GM18870 (cell line): ENCODE measurements around the gene FOXP3.

ENCODE experiments used
- ATAC-seq: cut with Tn5 transposase; IDR thresholded peaks from one replicate; pipeline ENCODE4 v1.9.1; 2021; ENCODE audit warnings: moderate library complexity; ENCODE audit not compliant: unreplicated experiment

Gene FOXP3

DNA sequence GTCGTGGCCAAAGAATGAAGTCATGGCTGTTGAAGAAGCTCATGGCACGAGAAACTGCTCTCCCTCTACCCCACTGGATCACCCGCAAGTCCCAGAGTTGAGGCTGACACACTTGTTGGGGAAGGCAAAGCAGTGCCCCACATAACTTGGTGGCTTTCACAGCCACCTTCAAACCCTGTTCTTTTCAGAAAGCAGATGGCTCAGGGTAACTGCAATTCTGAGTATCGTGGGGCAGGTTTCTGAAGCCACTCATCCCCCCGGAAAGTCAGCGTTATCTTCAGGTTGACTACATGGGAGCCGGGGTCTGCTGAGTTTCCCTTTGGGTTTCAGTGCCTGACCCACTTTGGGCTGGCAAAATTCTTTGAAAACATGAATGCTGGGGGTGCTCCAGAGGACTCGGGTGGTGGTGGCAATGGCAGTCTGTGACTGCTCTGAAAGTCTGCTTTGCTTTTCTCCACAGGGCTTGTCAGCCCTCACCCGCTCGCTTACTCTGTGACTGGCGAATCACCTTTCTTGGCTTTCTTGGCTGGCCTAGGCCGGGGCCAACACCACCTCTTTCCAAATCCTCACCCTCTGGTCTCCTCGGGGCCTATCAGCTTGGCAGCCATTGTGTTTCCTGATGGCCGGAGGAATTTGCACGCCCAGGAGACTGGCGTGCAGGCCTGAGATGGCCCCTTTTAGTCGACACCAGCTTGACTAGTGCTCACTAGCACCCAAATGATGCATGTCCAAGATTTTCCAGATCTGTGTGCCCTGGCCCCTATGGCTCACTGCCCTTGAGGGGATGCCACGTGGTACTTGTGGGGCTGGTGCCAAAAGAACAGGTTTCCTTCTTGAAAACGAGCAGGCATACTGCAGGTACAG lies 12.4 kb upstream of the FOXP3 start:
- no peak for ATAC-seq

DNA sequence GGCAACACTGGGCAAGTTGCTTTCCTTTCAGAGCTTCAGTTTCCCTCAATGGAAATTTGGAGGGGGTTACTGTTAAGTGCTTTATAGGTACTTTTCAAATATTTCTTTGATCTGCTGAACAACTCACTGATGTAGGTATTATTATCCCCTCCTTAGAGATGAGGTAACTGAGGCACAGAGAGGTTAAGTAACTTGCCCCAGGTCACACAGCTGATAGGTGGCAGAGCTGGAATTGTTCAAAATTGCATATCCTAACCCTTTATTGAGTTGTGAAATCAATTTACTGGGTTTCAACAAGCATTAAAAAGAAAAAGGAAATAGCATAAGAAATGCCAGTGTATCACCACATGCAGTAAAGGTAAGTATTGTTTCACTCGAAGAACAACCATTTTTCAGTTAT lies 11.7 kb upstream of the FOXP3 start:
- ATAC-seq, result no peak

DNA sequence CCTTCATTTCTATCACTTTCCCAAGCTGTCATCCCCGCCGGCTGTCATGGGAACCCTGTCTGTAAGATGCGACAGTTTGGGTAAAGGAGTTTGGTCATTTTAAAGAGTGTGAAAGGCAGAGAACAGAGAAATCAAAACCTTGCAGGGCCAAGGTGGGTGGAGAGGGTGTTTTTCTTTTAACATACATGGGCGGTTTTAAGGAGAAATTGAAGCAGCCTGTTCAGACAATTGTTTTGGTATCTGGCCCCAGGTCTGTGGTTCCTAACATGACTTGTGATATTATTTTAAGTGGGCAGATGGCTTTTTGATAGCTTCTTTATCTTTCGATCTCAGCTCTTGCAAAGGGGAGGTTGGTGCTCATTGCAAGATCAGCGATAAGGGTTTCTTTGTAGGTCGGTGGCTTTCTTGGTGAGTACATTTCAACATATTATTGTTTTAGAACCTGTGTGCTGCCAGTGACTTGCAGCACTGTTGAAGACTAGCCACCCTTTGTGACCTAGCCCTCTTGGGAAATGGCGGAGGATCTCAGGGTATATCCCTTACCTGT lies 8.7 kb upstream of the FOXP3 start:
- no peak for ATAC-seq

DNA sequence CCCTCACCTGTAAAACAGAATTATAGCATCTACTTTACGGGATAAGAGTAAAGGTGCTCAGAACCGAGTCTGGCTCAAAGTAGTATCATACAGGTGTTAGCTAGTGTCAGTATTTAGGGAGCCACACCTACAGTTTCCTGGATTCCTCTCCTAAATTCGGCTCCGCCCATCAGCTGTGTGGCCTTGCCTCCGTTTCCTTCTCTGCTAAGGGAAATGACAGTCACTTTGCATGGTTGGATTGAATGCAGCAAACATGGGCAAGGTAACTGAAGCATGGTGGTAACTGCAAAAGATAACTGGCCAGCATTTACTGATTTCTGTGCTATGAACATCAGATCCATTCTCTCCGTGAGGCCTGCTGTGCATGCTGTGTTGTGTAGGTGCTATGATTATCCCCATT lies 7.9 kb upstream of the FOXP3 start:
- no peak for ATAC-seq

DNA sequence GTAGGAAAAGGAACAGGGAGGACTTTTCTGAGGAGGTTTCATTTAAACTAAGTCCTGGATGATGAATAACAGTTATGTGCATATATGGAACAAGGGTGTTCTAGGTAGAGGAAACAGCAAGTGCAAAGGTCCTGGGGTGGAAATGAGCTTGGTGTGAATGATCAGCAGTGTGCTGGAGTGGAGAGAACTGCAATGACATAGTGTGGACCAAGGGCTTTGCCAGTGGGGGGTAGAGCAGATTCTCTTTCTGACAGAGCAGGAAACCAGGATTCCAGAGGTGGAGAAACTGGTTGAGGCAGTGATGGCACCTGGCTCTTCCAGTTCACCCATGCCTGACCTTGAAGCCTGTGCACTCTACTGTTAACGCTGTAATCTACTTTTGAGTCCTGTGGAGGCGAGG lies 6.8 kb upstream of the FOXP3 start:
- ATAC-seq, result no peak

DNA sequence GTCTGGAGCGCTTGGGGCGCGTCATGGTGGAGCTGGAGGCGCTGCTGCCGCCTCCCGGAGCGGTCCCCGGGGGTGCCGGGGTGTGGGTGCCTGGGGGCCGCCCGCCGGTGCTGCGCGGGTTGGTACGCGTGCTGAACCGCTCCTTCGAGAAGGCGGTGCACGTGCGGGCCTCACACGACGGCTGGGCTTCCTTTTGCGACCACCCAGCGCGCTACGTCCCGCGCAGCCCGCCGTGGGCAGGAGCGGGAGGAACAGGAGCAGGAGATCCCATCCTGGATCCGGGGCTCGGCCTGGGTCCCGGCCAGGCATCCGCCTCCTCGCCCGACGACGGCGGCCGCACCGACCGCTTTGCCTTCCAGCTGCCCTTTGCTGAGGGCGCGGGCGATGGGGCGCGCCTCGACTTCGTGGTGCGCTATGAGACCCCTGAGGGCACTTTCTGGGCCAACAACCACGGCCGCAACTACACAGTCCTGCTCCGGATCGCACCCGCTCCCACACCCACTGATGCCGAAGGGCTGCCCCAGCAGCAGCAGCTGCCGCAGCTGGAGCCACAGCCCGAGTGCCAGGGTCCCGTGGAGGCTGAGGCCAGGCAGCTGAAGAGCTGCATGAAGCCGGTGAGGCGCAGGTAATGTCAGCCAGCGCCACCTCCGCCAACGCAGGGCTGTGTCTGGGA lies 5.9 kb upstream of the FOXP3 start:
- ATAC-seq, result no peak

DNA sequence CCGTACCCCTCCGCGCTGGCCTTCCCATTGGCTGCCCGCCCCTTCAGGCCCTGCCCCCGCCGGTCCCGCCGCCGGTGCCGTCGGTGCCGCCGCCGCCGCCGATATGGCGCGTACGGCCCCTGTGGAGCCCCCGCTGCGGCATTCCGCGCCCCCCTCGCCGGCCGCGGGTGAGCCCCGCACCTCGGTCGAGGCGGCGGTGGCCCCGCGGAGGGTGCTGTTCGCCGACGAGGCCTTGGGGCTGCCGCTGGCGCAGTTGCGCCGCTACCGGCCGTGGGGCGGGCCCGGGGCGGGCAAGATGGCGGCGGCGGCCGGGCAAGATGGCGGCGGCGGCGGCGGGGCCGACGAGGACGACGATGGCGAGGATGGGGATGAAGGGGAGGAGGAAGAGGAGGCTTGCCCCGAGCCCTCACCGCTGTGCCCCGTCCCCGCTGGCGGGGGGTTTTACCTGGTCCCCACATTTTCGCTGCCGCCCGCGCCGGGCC lies 5.3 kb upstream of the FOXP3 start, which contains the start of gene PPP1R3F:
PPP1R3F (plus strand) TSS at position 27 of the 482 bp plus-strand sequence; CDS start at position 104, 77 bp downstream.
- no peak for ATAC-seq

DNA sequence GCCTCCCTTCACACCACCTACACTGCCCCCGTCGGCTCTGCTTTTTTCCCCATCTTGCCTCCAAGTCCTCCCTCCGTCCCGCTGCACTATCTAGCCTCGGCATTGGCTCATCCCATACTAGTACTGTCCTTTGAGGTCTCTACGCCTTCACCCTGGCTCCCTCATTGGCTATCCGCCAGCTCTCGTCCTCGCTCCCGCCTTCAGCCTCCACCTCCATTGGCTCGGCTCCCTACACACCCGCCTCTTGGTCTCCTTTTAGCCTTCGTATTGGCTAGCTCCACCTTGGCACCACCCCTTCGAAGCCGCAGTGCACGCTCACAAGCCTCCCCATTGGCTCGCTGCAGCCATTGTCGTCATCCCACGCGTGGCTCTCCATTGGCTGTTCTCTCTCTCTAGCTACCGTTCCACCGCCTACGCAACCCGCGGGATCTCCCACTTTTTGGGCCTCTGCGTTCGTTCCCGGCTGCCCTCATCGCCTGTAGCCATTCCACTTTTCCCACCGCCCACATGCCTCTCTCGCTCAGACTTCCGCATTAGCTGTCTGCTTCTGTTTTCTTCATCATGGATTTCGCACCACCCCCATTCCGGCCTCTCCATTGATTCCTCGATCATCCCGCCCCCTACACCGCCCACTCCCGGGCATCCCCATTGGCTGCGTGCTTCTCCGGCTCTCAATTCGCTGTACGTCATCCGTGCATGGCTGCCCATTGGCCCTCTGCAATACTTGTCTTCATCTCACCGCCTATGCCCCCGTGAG lies 4.7 kb upstream of the FOXP3 start:
- peak; percentile 85 for ATAC-seq

DNA sequence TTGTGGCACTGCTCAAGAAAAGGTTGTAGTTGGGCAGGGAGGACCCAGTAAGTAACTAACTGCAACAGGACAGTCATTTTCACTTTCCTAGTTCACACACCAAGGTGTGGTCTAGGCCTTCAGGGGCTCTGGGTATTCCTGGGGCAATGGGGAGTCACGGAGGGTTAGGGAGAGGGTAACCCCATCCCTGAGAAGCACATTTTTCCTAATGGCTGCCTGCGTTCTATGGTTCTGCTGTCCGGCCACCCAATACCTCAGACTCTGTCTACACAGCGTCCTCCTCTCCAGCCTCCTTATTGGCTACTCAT lies 4.1 kb upstream of the FOXP3 start:
- no peak for ATAC-seq

DNA sequence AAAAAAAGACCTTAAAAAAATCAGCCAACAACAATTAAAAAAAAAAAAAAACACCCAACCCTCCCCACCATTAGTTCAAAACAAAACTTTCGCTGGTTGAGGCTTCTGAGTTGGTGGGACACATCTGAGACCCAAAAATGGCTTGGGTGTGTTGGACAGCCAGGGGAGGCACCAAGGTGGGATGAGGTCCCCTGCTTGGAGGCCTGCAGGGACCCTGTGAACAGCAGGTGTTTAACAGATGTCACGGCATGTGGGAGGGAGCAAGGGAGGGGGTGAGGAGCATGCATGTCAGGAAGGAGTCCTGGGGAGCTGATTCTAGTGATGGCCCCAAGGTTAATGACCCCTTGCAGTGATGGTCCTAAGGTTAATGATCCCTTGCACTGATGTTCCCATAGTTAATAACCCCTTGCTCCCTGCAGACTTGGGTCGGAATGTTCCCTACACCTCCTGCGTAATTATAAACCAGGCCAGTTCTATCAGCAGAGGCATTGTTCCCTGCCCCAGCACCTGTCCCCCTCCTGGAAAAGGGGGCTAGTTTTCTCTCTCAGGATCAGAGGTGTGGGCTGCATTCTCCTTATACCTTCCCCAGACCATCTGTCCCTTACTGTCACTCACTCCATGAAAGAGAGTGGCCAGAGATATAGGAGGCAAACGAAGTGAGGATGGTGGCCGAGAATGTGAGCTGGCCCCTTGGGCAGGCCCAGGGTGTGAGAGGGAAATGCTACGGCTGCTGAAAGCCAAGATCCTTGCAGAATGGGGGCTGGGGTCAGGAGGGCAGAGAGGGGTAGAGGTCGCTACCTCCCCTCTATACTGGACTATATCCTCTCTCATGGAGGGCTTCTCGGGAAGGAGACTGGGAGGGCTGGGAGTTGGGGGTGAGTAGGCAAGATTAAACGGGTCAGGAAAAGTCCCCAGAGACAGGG lies 2.3 kb upstream of the FOXP3 start:
- ATAC-seq, result no peak

DNA sequence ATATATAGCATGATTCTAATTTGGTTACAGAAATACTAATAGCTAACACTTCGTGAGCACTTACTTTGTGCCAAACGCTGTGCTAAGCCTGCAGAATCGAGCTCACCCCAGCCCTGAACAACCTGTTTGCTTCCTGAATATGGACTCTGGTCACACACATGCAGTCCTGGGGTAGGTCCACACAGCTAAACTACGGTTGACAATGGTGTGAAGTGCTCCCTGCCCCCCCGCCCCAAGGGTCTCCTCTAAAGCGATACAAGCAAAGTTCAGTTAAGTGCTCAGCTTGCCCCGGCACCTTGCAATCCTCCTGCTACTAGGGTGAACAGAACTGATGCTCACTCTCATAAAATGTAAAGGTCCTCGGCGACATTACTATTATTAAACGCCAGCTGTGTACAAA lies 879 bp downstream of the FOXP3 start:
- no peak for ATAC-seq

DNA sequence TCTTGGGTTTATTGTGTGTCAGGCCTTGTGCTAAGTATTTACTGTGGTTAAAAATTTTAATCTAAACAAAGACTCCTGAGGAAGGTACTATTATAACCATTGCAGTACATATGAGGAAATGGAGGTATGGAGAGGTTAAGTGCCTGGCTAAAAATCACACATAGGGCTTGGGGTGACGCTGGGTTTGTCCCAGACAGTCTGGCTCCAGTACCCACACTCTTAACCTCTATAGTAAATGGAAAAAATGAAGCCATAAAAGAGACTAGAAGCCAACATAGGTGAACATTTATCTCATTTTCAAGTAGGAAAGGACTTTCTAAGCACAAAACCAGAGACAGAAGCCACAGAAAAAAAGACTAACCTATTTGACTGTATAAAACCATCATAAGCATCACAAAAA lies 1.9 kb downstream of the FOXP3 start:
- ATAC-seq, result no peak

DNA sequence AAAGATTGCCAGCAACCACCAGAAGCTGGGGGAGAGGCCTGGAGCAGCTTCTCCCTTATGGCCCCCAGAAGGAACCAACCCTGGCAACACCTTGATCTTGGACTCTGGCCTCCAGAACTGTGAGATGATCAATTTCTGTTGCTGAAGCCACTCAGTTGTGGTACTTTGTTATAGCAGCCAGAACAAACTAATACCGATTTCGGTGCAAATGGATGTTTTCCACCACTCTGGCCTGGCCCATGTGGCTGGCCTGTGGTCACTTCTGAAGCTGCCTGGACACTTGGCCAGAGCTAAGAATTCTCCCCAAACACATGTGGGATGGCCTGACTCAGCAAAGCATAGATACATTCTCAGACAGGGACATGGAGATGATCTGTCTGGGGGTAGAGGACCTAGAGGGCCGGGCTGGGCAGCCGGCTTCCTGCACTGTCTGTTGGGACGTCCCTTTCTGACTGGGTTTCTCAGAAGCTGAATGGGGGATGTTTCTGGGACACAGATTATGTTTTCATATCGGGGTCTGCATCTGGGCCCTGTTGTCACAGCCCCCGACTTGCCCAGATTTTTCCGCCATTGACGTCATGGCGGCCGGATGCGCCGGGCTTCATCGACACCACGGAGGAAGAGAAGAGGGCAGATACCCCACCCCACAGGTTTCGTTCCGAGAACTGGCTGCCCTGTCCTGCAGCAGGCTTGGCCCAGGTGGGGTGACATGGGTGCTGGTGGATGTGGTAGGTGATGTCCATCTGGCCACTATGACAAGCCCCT lies 4.1 kb downstream of the FOXP3 start:
- no peak for ATAC-seq

DNA sequence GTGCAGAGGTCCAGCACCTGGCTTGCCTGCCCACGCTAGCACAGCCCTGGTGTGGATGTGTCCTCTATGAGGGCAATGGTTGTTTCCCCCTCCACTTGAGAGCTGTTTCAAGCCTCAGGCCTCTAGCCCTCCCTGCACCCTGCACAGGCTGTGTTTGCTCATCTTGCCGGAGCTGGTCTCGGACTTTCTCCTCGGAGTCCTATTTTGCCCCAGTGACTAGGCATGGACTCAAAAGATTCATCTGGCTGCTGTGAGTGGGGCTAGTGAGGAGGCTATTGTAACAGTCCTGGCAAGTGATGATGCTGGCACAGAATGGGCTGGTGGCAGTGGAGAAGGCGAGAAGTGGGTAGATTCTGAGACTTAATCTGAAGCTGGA lies 5.8 kb downstream of the FOXP3 start:
- no peak for ATAC-seq

DNA sequence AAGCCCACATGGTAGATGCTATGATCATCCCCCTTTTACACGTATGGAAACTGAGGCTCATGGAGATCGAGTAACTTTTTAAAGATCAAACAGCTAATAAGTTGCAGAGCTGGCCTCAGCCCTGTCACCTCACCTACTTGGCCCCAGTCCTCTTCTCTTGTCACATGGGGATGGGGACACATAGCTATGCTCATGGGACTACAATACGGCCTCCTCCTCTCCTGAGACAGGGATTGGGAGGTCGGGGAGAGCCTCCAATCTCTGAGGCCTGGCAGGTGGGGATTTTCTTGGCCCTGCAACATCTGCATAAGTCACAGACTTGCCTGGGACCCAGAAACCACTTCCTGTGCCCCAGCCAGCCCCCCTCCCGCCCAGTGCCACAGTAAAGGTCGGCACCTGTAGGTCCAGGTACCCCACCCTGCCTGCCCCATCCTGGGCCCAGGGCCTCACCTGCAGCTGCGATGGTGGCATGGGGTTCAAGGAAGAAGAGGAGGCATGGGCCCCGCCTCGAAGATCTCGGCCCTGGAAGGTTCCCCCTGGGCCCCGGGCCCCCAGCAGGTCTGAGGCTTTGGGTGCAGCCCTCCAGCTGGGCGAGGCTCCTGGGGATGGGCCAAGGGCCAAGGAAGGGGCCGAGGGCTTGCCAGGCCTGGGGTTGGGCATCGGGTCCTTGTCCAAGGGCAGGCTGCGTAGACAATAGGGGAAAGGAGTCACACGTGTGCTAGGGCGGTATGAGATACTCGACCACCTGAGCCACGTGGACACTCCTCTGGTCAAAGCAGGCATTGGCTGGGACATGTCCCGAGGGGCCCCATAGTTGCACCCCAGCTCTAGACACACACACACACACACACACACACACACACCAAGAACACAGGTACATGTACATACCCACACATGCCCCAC lies 6.4 kb downstream of the FOXP3 start:
- ATAC-seq, result no peak

DNA sequence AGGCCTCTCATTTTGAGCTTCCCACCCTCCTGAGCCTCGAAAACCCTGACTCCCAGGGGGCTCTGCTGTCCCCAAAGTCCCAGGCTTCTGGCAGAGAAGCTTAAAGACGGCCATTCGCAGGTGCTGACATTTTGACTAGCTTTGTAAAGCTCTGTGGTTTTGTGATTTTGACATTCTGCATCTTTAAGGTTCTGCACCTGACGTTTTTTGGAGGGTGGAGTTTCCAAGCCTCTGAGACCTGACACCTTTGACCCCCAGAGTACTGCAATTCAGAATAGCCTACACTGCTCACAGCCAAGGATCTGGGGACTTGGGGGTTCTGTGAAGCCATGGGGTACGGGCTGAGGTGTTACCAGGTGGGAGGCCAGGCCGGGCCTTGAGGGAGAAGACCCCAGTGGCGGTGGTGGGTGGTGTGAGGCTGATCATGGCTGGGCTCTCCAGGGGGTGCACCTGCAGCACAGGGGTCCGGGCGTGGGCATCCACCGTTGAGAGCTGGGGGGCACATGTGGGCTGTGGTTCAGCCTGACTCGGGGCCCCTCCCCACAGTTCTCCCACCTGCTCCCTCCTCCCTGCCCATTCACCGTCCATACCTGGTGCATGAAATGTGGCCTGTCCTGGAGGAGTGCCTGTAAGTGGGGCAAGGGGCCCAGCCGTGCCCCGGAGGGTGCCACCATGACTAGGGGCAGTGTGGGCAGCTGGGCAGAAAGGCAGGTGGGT lies 7.3 kb downstream of the FOXP3 start:
- no peak for ATAC-seq

DNA sequence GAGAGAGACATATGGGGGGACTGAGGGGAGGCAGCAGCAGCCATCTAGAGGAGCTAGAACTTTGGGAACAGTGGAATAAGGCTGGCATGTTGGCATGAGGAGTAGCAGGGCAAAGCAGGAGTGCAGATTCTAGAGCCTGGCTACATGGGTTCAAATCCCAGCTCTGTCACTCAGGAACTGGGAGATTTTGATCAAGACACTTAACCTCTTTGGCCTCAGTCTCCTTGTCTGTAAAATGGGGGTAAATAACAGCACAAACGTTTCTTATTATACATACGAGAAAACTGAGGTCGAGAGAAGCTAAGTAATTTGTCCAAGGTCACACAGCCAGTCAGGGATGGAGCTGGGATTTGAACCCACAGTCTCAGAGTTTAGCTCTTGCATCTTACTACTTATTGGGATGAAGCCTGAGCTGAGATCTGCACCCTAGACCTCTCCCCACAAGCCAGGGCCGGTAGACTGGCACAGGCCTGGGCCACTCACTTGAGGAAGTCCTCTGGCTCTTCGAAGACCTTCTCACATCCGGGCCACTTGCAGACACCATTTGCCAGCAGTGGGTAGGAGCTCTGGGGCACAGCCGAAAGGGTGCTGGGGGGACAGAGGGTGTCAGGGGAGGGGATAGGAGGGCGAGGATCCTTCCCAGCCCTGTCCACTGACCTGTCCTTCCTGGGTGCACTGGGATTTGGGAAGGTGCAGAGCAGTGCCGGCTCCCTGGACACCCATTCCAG lies 8.1 kb downstream of the FOXP3 start:
- ATAC-seq, result no peak
